ENCODE results near the gene PAX5. TPM values are rescaled to one million over a fixed set of nuclear protein-coding genes. Genes with fewer than 3 reads are reported as not detected.

PAX5 gene
- total and polyA plus RNA-seq, 2 donors (not counting 1 experiment from before 2014, with no cell fraction given), result 196 to 275 TPM

GRCh38 chr9:36864491-36865410 is 169.3 kb downstream of the PAX5 start:
- Histone ChIP-seq H3K9me3 (ENCODE audit: control extremely low read depth in 1 of 3, control insufficient read depth in 2 of 3, insufficient read depth in 1 of 3, low read length in 2 of 3) (no peaks in the 10 kb centered on the region), H3K27me3 (replicated peaks in 1 of 4; ENCODE audit: control extremely low read depth in 1 of 4, control insufficient read depth in 3 of 4, insufficient read depth in 4 of 4, low read length in 3 of 4) (no peaks in the 10 kb centered on the region), H3K4me1 (ENCODE audit: control insufficient read depth in 2 of 2, insufficient read depth in 2 of 2, low read length in 2 of 2) (peaks cover 4 to 19% of the 10 kb centered on the region in 2 donors), H3K79me2 (ENCODE audit: control insufficient read depth, insufficient read depth, low read length) (peaks cover 100% of the 10 kb centered on the region), H3K4me2 (replicated peaks; ENCODE audit: low read depth, low read length, poor library complexity, severe bottlenecking) (no peak overlapping the region), H2AFZ (ENCODE audit: insufficient read depth, low read depth, low read length, poor library complexity, severe bottlenecking) (no peak overlapping the region), H3K36me3 (replicated peaks in 1 of 2; ENCODE audit: control extremely low read depth in 1 of 2, control insufficient read depth in 1 of 2, extremely low read depth in 1 of 2, insufficient read depth in 2 of 2, low read length in 1 of 2) (peaks cover 0 to 92% of the 10 kb centered on the region in 2 experiments), H3K9ac (ENCODE audit: low read length) (no peak overlapping the region), H4K20me1 (ENCODE audit: control insufficient read depth, insufficient read depth, low read length, poor library complexity, severe bottlenecking) (peaks cover 98% of the 10 kb centered on the region), H3K27ac (ENCODE audit: low read length in 2 of 2) (peak overlapping the region; percentile 9 to 21), H3K4me3 (ENCODE audit: control extremely low read depth in 1 of 5, extremely low read depth in 1 of 5, insufficient read depth in 1 of 5, low read depth in 2 of 5, low read length in 4 of 5) (no peak overlapping the region)
- ATAC-seq (ENCODE audit: low read depth) (peak; percentile 63), DNase-seq (no peak)
- ChIA-PET POLR2A (no interaction called here), CTCF (interaction anchor here (1.1 to 4.4 kb wide), 3 partner anchors 9 to 13 kb away, joined by 3 to 18 read pairs (median 3); no protein-coding TSS in a partner anchor)
- Mint-ChIP-seq H3K4me3 (peak overlapping the region; percentile 37), H3K4me1 (peaks cover 51% of the 10 kb centered on the region), H3K27me3 (no peaks in the 10 kb centered on the region), H3K9me3 (ENCODE audit: insufficient read depth) (no peaks in the 10 kb centered on the region), H3K27ac (peak overlapping the region; percentile 91)
- no peak for TF ChIP-seq EZH2 (IDR thresholded peaks at IDR 0.05; ENCODE audit: borderline replicate concordance, insufficient read depth, low read depth, low read length, poor library complexity, severe bottlenecking)
- 91% methylated on average over 17 of the region's 31 CpGs for WGBS (ENCODE audit: insufficient coverage)
- intact Hi-C loops (cut with micrococcal nuclease), result no loop called here

GRCh38 chr9:36862206-36863145 is 171.6 kb downstream of the PAX5 start:
- Mint-ChIP-seq H3K27ac (peak overlapping the region; percentile 75), H3K9me3 (ENCODE audit: insufficient read depth) (no peaks in the 10 kb centered on the region), H3K4me1 (peaks cover 49% of the 10 kb centered on the region), H3K27me3 (no peaks in the 10 kb centered on the region), H3K4me3 (no peak overlapping the region)
- CTCF ChIA-PET, result interaction anchor here (4.4 kb wide), 1 partner anchor 12 kb away, joined by 18 read pairs; no protein-coding TSS in a partner anchor
- Histone ChIP-seq H3K9ac (ENCODE audit: low read length) (no peak overlapping the region), H3K4me3 (ENCODE audit: control extremely low read depth in 1 of 5, extremely low read depth in 1 of 5, insufficient read depth in 1 of 5, low read depth in 2 of 5, low read length in 4 of 5) (no peak overlapping the region), H3K27ac (ENCODE audit: low read length in 2 of 2) (no peak overlapping the region), H3K36me3 (replicated peaks in 1 of 2; ENCODE audit: control extremely low read depth in 1 of 2, control insufficient read depth in 1 of 2, extremely low read depth in 1 of 2, insufficient read depth in 2 of 2, low read length in 1 of 2) (peaks cover 0 to 90% of the 10 kb centered on the region in 2 experiments), H3K79me2 (ENCODE audit: control insufficient read depth, insufficient read depth, low read length) (peaks cover 97% of the 10 kb centered on the region), H3K4me1 (ENCODE audit: control insufficient read depth in 2 of 2, insufficient read depth in 2 of 2, low read length in 2 of 2) (peaks cover 4 to 34% of the 10 kb centered on the region in 2 donors), H3K4me2 (replicated peaks; ENCODE audit: low read depth, low read length, poor library complexity, severe bottlenecking) (no peak overlapping the region), H3K9me3 (ENCODE audit: control extremely low read depth in 1 of 3, control insufficient read depth in 2 of 3, insufficient read depth in 1 of 3, low read length in 2 of 3) (no peaks in the 10 kb centered on the region), H2AFZ (ENCODE audit: insufficient read depth, low read depth, low read length, poor library complexity, severe bottlenecking) (no peak overlapping the region), H4K20me1 (ENCODE audit: control insufficient read depth, insufficient read depth, low read length, poor library complexity, severe bottlenecking) (peaks cover 98% of the 10 kb centered on the region), H3K27me3 (replicated peaks in 1 of 4; ENCODE audit: control extremely low read depth in 1 of 4, control insufficient read depth in 3 of 4, insufficient read depth in 4 of 4, low read length in 3 of 4) (no peaks in the 10 kb centered on the region)
- ATAC-seq (ENCODE audit: low read depth) (no peak), DNase-seq (no peak)
- WGBS (ENCODE audit: insufficient coverage), result 82% methylated on average over 21 of the region's 21 CpGs
- POLR2A ChIA-PET, result no interaction called here
- TF ChIP-seq CTCF (IDR thresholded peaks at IDR 0.05), result no peak
- TF ChIP-seq EZH2 (IDR thresholded peaks at IDR 0.05; ENCODE audit: borderline replicate concordance, insufficient read depth, low read depth, low read length, poor library complexity, severe bottlenecking), result no peak
- intact Hi-C loops (cut with micrococcal nuclease), result no loop called here

All from B cell (primary cell).